H1 (cell line): Measurements from ENCODE around the gene FAM221B. TPM values are rescaled to one million over a fixed set of nuclear protein-coding genes. Genes with fewer than 3 reads are reported as not detected.

Experiments used
- CTCF ChIA-PET: fragments of 300-600 bp; sonication (Branson Sonifier 250); formaldehyde crosslinking; loops from one replicate; lab custom pipeline; 2021; ENCODE audit not compliant: partially characterized antibody; lab: Charles Lee
- POLR2A ChIA-PET: fragments of 300-600 bp; sonication (Branson Sonifier 250); formaldehyde crosslinking; loops from one replicate; lab custom pipeline; 2021; ENCODE audit warnings: inconsistent platforms; ENCODE audit not compliant: partially characterized antibody; lab: Charles Lee
- DNase-seq, 2 experiments: peaks; one replicate each; pipeline versions ENCODE4 v3.0.0 to v3.0.0-alpha.2; 2010 to 2022; ENCODE audit warnings: low spot score in 2 of 2, low read depth in 1 of 2, mixed read lengths in 1 of 2
- FAIRE-seq: peaks from 2 replicates; lab custom pipeline; 2011; peaks lifted over from hg19 to GRCh38; lab: Jason Lieb, UNC
- H2AFZ ChIP-seq: 2 replicates; pipeline ENCODE4 v1.8.1; 2012; ENCODE audit warnings: low read length, inconsistent platforms
- H2AK5ac ChIP-seq: 2 replicates; pipeline ENCODE4 v1.6.1; 2013; ENCODE audit warnings: low read depth, low read length
- H2BK120ac ChIP-seq: replicated peaks from 2 replicates; pipeline ENCODE3; 2013; ENCODE audit warnings: low read depth, low read length, inconsistent platforms
- H2BK12ac ChIP-seq: 2 replicates; pipeline ENCODE4 v1.6.1; 2013; ENCODE audit warnings: low read depth, low read length
- H2BK15ac ChIP-seq: 2 replicates; pipeline ENCODE4 v1.6.1; 2013; ENCODE audit warnings: low read length
- H2BK20ac ChIP-seq: 2 replicates; pipeline ENCODE4 v1.6.1; 2013; ENCODE audit warnings: low read length
- H2BK5ac ChIP-seq: 2 replicates; pipeline ENCODE4 v1.6.1; 2013; ENCODE audit warnings: low read depth, low read length
- H3K14ac ChIP-seq: 2 replicates; pipeline ENCODE4 v1.6.1; 2013; ENCODE audit warnings: inconsistent platforms; ENCODE audit not compliant: insufficient read length
- H3K18ac ChIP-seq: 2 replicates; pipeline ENCODE4 v1.6.1; 2013; ENCODE audit warnings: low read length; ENCODE audit errors: extremely low read depth
- H3K23ac ChIP-seq: 2 replicates; pipeline ENCODE4 v1.6.1; 2013; ENCODE audit warnings: inconsistent platforms; ENCODE audit not compliant: insufficient read length
- H3K23me2 ChIP-seq: 2 replicates; pipeline ENCODE4 v1.6.1; 2013; ENCODE audit warnings: low read depth, low read length
- H3K27ac ChIP-seq: 2 replicates; pipeline ENCODE4 v1.6.1; 2011; ENCODE audit warnings: low read depth, low read length, inconsistent platforms
- H3K27me3 ChIP-seq, 4 experiments: replicated peaks in 1 of 4; 1 replicate in 1 of 4; 2 replicates in 3 of 4; pipeline versions ENCODE4 v1.6.1 to v1.8.1; 2011 to 2013; ENCODE audit warnings: low read length in 3 of 4, mild to moderate bottlenecking in 3 of 4, inconsistent platforms in 2 of 4, mixed read lengths in 2 of 4, moderate library complexity in 1 of 4; ENCODE audit not compliant: control insufficient read depth in 3 of 4, insufficient read depth in 3 of 4; ENCODE audit errors: extremely low read depth in 1 of 4
- H3K36me3 ChIP-seq, 4 experiments: 2 replicates each; pipeline versions ENCODE4 v1.6.1 to v1.8.1; 2011 to 2013; ENCODE audit warnings: mild to moderate bottlenecking in 4 of 4, low read length in 3 of 4, moderate library complexity in 2 of 4, control low read depth in 1 of 4, inconsistent platforms in 1 of 4; ENCODE audit not compliant: insufficient read depth in 4 of 4, control insufficient read depth in 2 of 4
- H3K4ac ChIP-seq: replicated peaks from 2 replicates; pipeline ENCODE3; 2013; ENCODE audit warnings: low read length, low read depth, mixed read lengths, inconsistent platforms; ENCODE audit not compliant: insufficient read length
- H3K4me1 ChIP-seq, 4 experiments: replicated peaks in 1 of 4; 1 replicate in 1 of 4; 2 replicates in 3 of 4; pipeline versions ENCODE4 v1.6.1 to v1.8.1; 2011 to 2013; ENCODE audit warnings: low read length in 3 of 4, inconsistent platforms in 2 of 4, mixed read lengths in 1 of 4; ENCODE audit not compliant: insufficient read depth in 4 of 4, control insufficient read depth in 3 of 4
- H3K4me2 ChIP-seq, 2 experiments: 2 replicates each; pipeline versions ENCODE4 v1.6.1 to v1.8.1; 2011 to 2013; ENCODE audit warnings: low read depth in 2 of 2, low read length in 2 of 2, control low read depth in 1 of 2, inconsistent platforms in 1 of 2, mild to moderate bottlenecking in 1 of 2; ENCODE audit not compliant: insufficient read depth in 1 of 2
- H3K4me3 ChIP-seq, 4 experiments: fragments of 200-600, 300-600 bp in 1 of 4; sonication (generic), shearing (Covaris generic), sonication (Bioruptor Twin) in 1 of 4; 2 replicates each; pipeline versions ENCODE4 v1.5.1 to v1.8.1; 2011 to 2016; ENCODE audit warnings: low read length in 4 of 4, low read depth in 3 of 4, control low read depth in 2 of 4, inconsistent platforms in 2 of 4, mild to moderate bottlenecking in 2 of 4, mixed read lengths in 1 of 4, moderate library complexity in 1 of 4; ENCODE audit not compliant: insufficient read depth in 2 of 4; ENCODE audit errors: extremely low read depth in 1 of 4
- H3K56ac ChIP-seq: replicated peaks from 2 replicates; pipeline ENCODE3; 2013; ENCODE audit warnings: low read depth, mild to moderate bottlenecking, mixed read lengths, low read length, inconsistent platforms; ENCODE audit not compliant: insufficient read length
- H3K79me1 ChIP-seq: 2 replicates; pipeline ENCODE4 v1.6.1; 2013; ENCODE audit warnings: low read depth, low read length, control low read depth
- H3K79me2 ChIP-seq, 2 experiments: 2 replicates each; pipeline versions ENCODE4 v1.6.1 to v1.8.1; 2012 to 2013; ENCODE audit warnings: low read length in 2 of 2, mild to moderate bottlenecking in 2 of 2, inconsistent platforms in 1 of 2; ENCODE audit not compliant: insufficient read depth in 2 of 2, control insufficient read depth in 1 of 2
- H3K9ac ChIP-seq, 4 experiments: replicated peaks in 1 of 4; 1 replicate in 1 of 4; 2 replicates in 3 of 4; pipeline versions ENCODE4 v1.6.1 to v1.8.1; 2011 to 2013; ENCODE audit warnings: low read depth in 3 of 4, low read length in 3 of 4, control low read depth in 2 of 4, mild to moderate bottlenecking in 2 of 4, moderate library complexity in 2 of 4, inconsistent platforms in 1 of 4; ENCODE audit errors: extremely low read depth in 1 of 4
- H3K9me3 ChIP-seq, 2 experiments: 2 replicates each; pipeline versions ENCODE4 v1.6.1 to v1.8.1; 2012 to 2013; ENCODE audit warnings: mild to moderate bottlenecking in 2 of 2, moderate library complexity in 2 of 2, control low read depth in 1 of 2, inconsistent platforms in 1 of 2, low read depth in 1 of 2, low read length in 1 of 2, mixed read lengths in 1 of 2; ENCODE audit not compliant: insufficient read depth in 2 of 2
- H4K20me1 ChIP-seq, 2 experiments: replicated peaks in 1 of 2; 2 replicates each; pipeline versions ENCODE3 to v1.8.1; 2011 to 2013; ENCODE audit warnings: inconsistent platforms in 2 of 2, low read length in 2 of 2, mild to moderate bottlenecking in 1 of 2; ENCODE audit not compliant: insufficient read depth in 2 of 2, control insufficient read depth in 1 of 2
- H4K5ac ChIP-seq: 2 replicates; pipeline ENCODE4 v1.6.1; 2013; ENCODE audit warnings: low read length, low read depth, mixed read lengths, inconsistent platforms; ENCODE audit not compliant: insufficient read length
- H4K8ac ChIP-seq: 2 replicates; pipeline ENCODE4 v1.8.0; 2013; ENCODE audit warnings: mild to moderate bottlenecking, moderate library complexity, low read length, inconsistent platforms; ENCODE audit not compliant: insufficient read depth; ENCODE audit errors: extremely low read depth
- H4K91ac ChIP-seq: replicated peaks from 2 replicates; pipeline ENCODE3; 2013; ENCODE audit warnings: low read length, mixed read lengths, inconsistent platforms; ENCODE audit not compliant: insufficient read length
- CBX5 ChIP-seq: fragments of 300-800, 300-1000 bp; sonication (generic); IDR thresholded peaks from 2 replicates; pipeline ENCODE4 v1.7.1; 2016; ENCODE audit warnings: antibody characterized with exemption, low read length, low read depth
- GTF2F1 ChIP-seq: IDR thresholded peaks from 2 replicates; pipeline ENCODE4 v1.6.1; 2012; ENCODE audit warnings: low read depth, low read length, improper control_type of control experiment, borderline replicate concordance
- KDM4A ChIP-seq: IDR thresholded peaks from one replicate; pipeline ENCODE4 v1.7.1; 2012; ENCODE audit warnings: low read depth, mild to moderate bottlenecking, moderate library complexity, low read length, inconsistent platforms; ENCODE audit not compliant: severe bottlenecking
- POLR2AphosphoS5 ChIP-seq: IDR thresholded peaks from 2 replicates; pipeline ENCODE4 v1.6.1; 2011; ENCODE audit warnings: low read depth, low read length
- ZNF274 ChIP-seq: IDR thresholded peaks from 2 replicates; pipeline ENCODE4 v1.7.0; 2012; ENCODE audit warnings: low read length, borderline replicate concordance; ENCODE audit errors: extremely low read depth
- WGBS, 2 experiments: shearing (Covaris generic) in 1 of 2; methylation state at CpG; one replicate each; pipeline versions ENCODE4 v1.1.6 to v1.1.7; 2013 to 2015; ENCODE audit warnings: low lambda C conversion rate in 2 of 2, mixed read lengths in 2 of 2, inconsistent platforms in 1 of 2, low coverage in 1 of 2, missing lambda C conversion rate in 1 of 2; ENCODE audit not compliant: insufficient replicate concordance in 2 of 2, insufficient coverage in 1 of 2, insufficient read length in 1 of 2; ENCODE audit errors: extremely low coverage in 1 of 2, missing lambda C conversion rate in 1 of 2; 5-methylcytosine and 5-hydroxymethylcytosine counted together
- polyA plus RNA-seq, 7 experiments: library from polyadenylated mRNA; depleted of rRNA in 3 of 7; stranded (reverse) in 5 of 7; unstranded in 2 of 7; fragments of >200 nt in 5 of 7; fragments of 200-250 nt in 2 of 7; gene quantifications; 1 replicate in 5 of 7; 2 replicates in 1 of 7; 4 replicates in 1 of 7; pipeline versions ENCODE4 v1.2.1 to v1.2.3, GENCODE V29; 2011 to 2013; ENCODE audit warnings: missing spikeins in 2 of 7, mixed read lengths in 2 of 7
- total RNA-seq: library from RNA; stranded (reverse); fragmentation: NEBNext Ultra II Directional; extraction: Animal tissue kit (Norgen Biotek cat#: 25700); gene quantifications from 2 replicates; pipeline ENCODE4 v1.2.1, GENCODE V29; 2021

FAM221B gene
- total and polyA plus RNA-seq, 2 of the 8 experiments (the other 6 are each of a cell fraction or from before 2014, with no cell fraction given) = not detected

GRCh38 chr9:35766997-35767396 is 61.5 kb downstream of the FAM221B start:
- H3K56ac ChIP-seq = no peak overlapping the region
- no peaks in the 10 kb centered on the region for H3K23me2 ChIP-seq
- no peak overlapping the region for H3K14ac ChIP-seq
- no peak overlapping the region for H3K4me2 ChIP-seq
- FAIRE-seq (no peak), DNase-seq (no peak)
- POLR2A ChIA-PET = interaction anchor here (1.3 kb wide), 1 partner anchor 17 kb away, joined by 5 read pairs; no protein-coding TSS in a partner anchor
- no peak overlapping the region for H2BK5ac ChIP-seq
- H3K18ac ChIP-seq = no peak overlapping the region
- no peaks in the 10 kb centered on the region for H3K79me1 ChIP-seq
- no peak overlapping the region for H3K4ac ChIP-seq
- no peak overlapping the region for H2AK5ac ChIP-seq
- CTCF ChIA-PET = interaction anchor here (1.1 kb wide), 1 partner anchor 67 kb away, joined by 3 read pairs; no protein-coding TSS in a partner anchor
- no peak overlapping the region for H2BK120ac ChIP-seq
- H2AFZ ChIP-seq = no peak overlapping the region
- no peak overlapping the region for H2BK20ac ChIP-seq
- H3K36me3 ChIP-seq = no peaks in the 10 kb centered on the region
- no peak overlapping the region for H2BK15ac ChIP-seq
- H3K4me3 ChIP-seq = no peak overlapping the region
- H3K9me3 ChIP-seq = no peaks in the 10 kb centered on the region
- H3K79me2 ChIP-seq = peaks cover 0 to 3% of the 10 kb centered on the region in 2 experiments; a peak in 1 of 4 replicates
- H3K9ac ChIP-seq = no peak overlapping the region
- H3K4me1 ChIP-seq = no peaks in the 10 kb centered on the region
- no peaks in the 10 kb centered on the region for H4K20me1 ChIP-seq
- H4K5ac ChIP-seq = no peak overlapping the region
- H3K23ac ChIP-seq = no peak overlapping the region
- TF ChIP-seq GTF2F1 (no peak), ZNF274 (no peak), KDM4A (no peak), CBX5 (no peak), POLR2AphosphoS5 (no peak)
- TF ChIP-seq, all 59 proteins: peak for 0
- Histone ChIP-seq H3K27me3 (no peaks in the 10 kb centered on the region), H4K8ac (no peak overlapping the region), H4K91ac (no peak overlapping the region), H3K27ac (no peak overlapping the region), H2BK12ac (no peak overlapping the region)
- 90% methylated on average over 1 of the region's 2 CpGs; no CpG with 5 or more reads in 1 of the 2 experiments for WGBS, 2 experiments
